ENCODE measurements around the gene PPP1R37. TPM values are rescaled to one million over a fixed set of nuclear protein-coding genes. Genes with fewer than 3 reads are reported as not detected.

The PPP1R37 gene
- total RNA-seq, 2 donors from 2014 or later, result 18.1 to 36.3 TPM

- Mint-ChIP-seq H3K27me3 (no peaks in the 10 kb centered on the region), H3K4me3 (no peak overlapping the region), H3K36me3 (no peaks in the 10 kb centered on the region), H3K9me3 (no peaks in the 10 kb centered on the region), H3K27ac (peak overlapping the region; percentile 30 to 84), H3K4me1 (ENCODE audit: low read depth in 2 of 2) (peaks cover 47% of the 10 kb centered on the region in 2 donors)
- DNase-seq (ENCODE audit: low spot score) (no peak), ATAC-seq (no peak)
These were observed 28.9 kb downstream of the PPP1R37 start for GRCh38 chr19:45121827-45122345.

DNA sequence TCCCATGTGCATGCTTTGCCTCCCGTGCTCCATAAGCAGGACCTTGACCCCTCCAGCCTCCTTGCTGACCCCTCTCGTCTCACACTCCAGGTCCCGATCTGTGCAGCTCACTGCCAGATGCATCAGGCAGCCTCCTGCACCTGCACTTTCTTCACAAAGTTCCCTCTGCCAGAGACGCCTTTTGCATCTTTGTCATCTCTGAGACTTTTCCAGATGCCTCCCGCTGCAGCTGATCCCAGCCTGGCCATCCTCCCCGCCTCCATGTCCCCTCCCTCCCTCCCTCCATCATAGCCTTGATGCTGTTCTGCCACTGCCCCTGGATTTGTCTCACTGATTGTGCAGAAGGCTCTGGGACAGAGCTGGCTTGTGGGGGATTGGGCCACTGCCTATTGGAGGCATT, 29.9 kb downstream of the PPP1R37 start:
- peaks cover 41 to 43% of the 10 kb centered on the region in 2 donors for H3K4me1 Mint-ChIP-seq (ENCODE audit: low read depth in 2 of 2)
- no peak overlapping the region for H3K27ac Mint-ChIP-seq
- no peaks in the 10 kb centered on the region for H3K9me3 Mint-ChIP-seq
- DNase-seq (ENCODE audit: low spot score) (no peak), ATAC-seq (no peak)
- no peak overlapping the region for H3K4me3 Mint-ChIP-seq
- no peaks in the 10 kb centered on the region for H3K36me3 Mint-ChIP-seq
- no peaks in the 10 kb centered on the region for H3K27me3 Mint-ChIP-seq

DNA sequence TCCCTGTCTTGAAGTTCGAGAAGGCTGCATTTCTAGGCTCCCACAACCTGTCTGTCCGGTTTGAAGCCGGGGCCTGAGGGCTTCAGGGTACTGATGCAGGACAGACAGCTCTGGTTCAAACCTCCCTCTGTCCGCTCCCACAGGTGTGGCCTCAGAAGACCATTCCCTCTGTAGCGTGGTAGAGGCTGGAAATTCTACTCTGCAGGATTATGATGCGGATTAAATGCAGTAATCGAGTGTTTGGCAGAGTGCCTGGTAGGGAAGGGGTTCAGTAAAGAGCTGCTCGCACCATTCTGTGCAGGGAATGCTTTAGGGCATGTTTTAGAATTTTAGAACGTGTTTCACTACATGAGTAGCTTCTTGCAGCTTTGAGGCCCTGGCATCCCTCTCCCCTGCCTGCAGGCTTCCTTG, 30.5 kb downstream of the PPP1R37 start:
- H3K27ac Mint-ChIP-seq, result no peak overlapping the region
- no peak for DNase-seq (ENCODE audit: low spot score)
- H3K36me3 Mint-ChIP-seq, result no peaks in the 10 kb centered on the region
- H3K9me3 Mint-ChIP-seq, result no peaks in the 10 kb centered on the region
- ATAC-seq, result no peak
- no peaks in the 10 kb centered on the region for H3K27me3 Mint-ChIP-seq
- H3K4me3 Mint-ChIP-seq, result no peak overlapping the region
- H3K4me1 Mint-ChIP-seq (ENCODE audit: low read depth in 2 of 2), result peaks cover 35 to 37% of the 10 kb centered on the region in 2 donors

- Mint-ChIP-seq H3K36me3 (no peaks in the 10 kb centered on the region), H3K27me3 (no peaks in the 10 kb centered on the region), H3K9me3 (no peaks in the 10 kb centered on the region), H3K4me3 (no peak overlapping the region), H3K27ac (peak overlapping the region in 1 of 2 donors; percentile 18), H3K4me1 (ENCODE audit: low read depth in 2 of 2) (peaks cover 29 to 31% of the 10 kb centered on the region in 2 donors)
- no peak for ATAC-seq
- no peak for DNase-seq (ENCODE audit: low spot score)
These were observed 31.0 kb downstream of the PPP1R37 start for GRCh38 chr19:45124021-45124420.

DNA sequence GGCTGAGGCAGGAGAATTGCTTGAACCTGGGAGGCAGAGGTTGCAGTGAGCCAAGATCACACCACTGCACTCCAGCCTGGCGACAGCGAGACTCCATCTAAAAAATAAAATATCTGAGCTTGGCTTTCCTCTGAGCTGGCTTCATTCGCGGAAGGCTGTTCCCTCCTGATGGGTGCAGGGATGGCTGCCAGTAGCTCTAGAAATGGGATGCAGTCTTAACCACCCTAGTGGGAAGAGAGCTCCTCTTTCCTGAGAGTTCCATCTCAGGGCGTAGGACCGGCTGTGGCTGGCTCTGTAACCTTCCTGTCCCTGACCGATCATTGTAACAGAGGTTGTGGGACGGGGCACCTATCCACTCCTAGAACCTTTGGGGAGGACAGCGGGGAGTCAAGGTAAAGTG, 32.4 kb downstream of the PPP1R37 start:
- DNase-seq (ENCODE audit: low spot score) (no peak), ATAC-seq (no peak)
- no peaks in the 10 kb centered on the region for H3K27me3 Mint-ChIP-seq
- no peaks in the 10 kb centered on the region for H3K9me3 Mint-ChIP-seq
- no peak overlapping the region for H3K27ac Mint-ChIP-seq
- no peaks in the 10 kb centered on the region for H3K36me3 Mint-ChIP-seq
- H3K4me1 Mint-ChIP-seq (ENCODE audit: low read depth in 2 of 2), result peaks cover 29 to 31% of the 10 kb centered on the region in 2 donors
- H3K4me3 Mint-ChIP-seq, result no peak overlapping the region

DNA sequence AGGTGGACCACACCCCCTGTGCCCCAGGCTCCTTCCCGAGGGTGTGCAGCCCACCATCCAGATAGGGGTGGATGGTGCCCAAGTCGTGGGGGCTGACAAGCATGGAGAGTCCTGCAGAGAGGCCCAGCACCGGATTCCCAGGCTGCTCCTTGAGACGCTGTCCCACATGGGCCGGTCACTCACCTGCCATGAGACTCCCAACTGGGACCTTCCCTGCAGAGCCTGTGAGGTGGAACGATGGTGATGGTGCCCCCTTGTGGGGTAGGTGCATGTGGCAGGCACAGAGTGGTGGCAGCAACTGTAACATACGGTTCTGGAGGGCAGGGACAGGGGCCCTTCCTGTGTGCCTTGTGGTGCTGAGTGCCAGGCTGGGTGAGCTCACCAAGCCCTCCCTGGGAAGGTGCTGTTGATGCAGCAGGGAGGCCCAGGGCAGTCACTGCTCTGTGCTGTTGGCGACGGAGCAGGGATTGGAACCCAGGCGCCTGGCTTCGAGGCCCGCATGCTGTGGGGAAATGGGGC, 33.1 kb downstream of the PPP1R37 start:
- Mint-ChIP-seq H3K4me1 (ENCODE audit: low read depth in 2 of 2) (peaks cover 26 to 28% of the 10 kb centered on the region in 2 donors), H3K27me3 (no peaks in the 10 kb centered on the region), H3K4me3 (no peak overlapping the region), H3K36me3 (no peaks in the 10 kb centered on the region), H3K27ac (no peak overlapping the region), H3K9me3 (no peaks in the 10 kb centered on the region)
- DNase-seq (ENCODE audit: low spot score) (peak; percentile 69), ATAC-seq (peak; percentile 79)

DNA sequence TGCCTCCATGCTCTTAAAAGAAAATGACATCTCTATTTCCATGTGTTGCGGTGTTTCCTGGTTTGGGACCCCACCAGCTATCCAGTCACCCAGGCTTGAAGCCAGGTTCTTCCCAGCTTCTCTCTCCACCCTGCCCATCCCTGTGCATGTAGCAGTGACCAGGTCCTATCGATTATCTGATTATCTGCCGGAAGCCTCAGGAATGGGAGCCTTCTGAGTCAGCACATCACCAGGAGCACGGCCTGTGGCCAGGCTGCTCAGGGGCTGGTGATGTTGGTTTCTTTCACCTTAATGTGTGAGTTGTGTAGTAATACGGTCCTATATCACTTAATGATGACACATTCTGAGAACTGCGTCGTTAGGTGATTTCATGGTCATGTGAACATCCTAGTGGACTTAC, 33.7 kb downstream of the PPP1R37 start:
- H3K4me1 Mint-ChIP-seq (ENCODE audit: low read depth in 2 of 2), result peaks cover 19 to 23% of the 10 kb centered on the region in 2 donors
- no peaks in the 10 kb centered on the region for H3K36me3 Mint-ChIP-seq
- H3K27me3 Mint-ChIP-seq, result no peaks in the 10 kb centered on the region
- H3K9me3 Mint-ChIP-seq, result no peaks in the 10 kb centered on the region
- H3K27ac Mint-ChIP-seq, result no peak overlapping the region
- ATAC-seq (no peak), DNase-seq (ENCODE audit: low spot score) (no peak)
- no peak overlapping the region for H3K4me3 Mint-ChIP-seq

DNA sequence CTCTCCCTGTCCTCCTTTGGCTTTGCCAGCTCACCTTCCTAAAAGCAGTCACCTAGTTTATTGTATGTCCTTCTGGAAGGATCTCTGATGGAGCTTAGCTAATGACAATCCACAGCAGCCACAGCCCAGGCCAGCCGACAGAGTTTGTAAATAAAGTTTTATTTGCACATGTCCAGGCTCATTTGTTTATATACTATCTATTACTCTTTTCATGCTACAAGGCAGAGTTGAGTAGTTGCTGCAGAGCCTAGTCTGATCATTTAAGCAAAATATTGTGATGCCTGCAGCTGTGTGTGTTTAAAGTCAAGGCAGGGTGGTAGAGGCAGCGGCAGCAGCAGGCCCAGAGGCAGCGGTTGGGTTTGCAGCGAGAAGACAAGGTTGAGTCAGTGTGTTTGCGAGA, 35.2 kb downstream of the PPP1R37 start:
- no peak overlapping the region for H3K27ac Mint-ChIP-seq
- H3K9me3 Mint-ChIP-seq, result no peaks in the 10 kb centered on the region
- DNase-seq (ENCODE audit: low spot score) (no peak), ATAC-seq (no peak)
- H3K27me3 Mint-ChIP-seq, result no peaks in the 10 kb centered on the region
- H3K4me1 Mint-ChIP-seq (ENCODE audit: low read depth in 2 of 2), result peaks cover 12 to 13% of the 10 kb centered on the region in 2 donors
- no peaks in the 10 kb centered on the region for H3K36me3 Mint-ChIP-seq
- H3K4me3 Mint-ChIP-seq, result no peak overlapping the region

GRCh38 chr19:45128806-45129205, 35.8 kb downstream of the PPP1R37 start:
- no peak for DNase-seq (ENCODE audit: low spot score)
- H3K9me3 Mint-ChIP-seq, result no peaks in the 10 kb centered on the region
- no peak overlapping the region for H3K4me3 Mint-ChIP-seq
- H3K27me3 Mint-ChIP-seq, result no peaks in the 10 kb centered on the region
- no peak for ATAC-seq
- no peak overlapping the region for H3K27ac Mint-ChIP-seq
- H3K36me3 Mint-ChIP-seq, result no peaks in the 10 kb centered on the region
- peaks cover 13 to 15% of the 10 kb centered on the region in 2 donors for H3K4me1 Mint-ChIP-seq (ENCODE audit: low read depth in 2 of 2)

- Mint-ChIP-seq H3K27me3 (no peaks in the 10 kb centered on the region), H3K36me3 (no peaks in the 10 kb centered on the region), H3K4me1 (ENCODE audit: low read depth in 2 of 2) (peaks cover 16 to 21% of the 10 kb centered on the region in 2 donors), H3K27ac (no peak overlapping the region), H3K4me3 (no peak overlapping the region), H3K9me3 (no peaks in the 10 kb centered on the region)
- ATAC-seq (no peak), DNase-seq (ENCODE audit: low spot score) (no peak)
These were observed 37.3 kb downstream of the PPP1R37 start for GRCh38 chr19:45130236-45130635.

DNA sequence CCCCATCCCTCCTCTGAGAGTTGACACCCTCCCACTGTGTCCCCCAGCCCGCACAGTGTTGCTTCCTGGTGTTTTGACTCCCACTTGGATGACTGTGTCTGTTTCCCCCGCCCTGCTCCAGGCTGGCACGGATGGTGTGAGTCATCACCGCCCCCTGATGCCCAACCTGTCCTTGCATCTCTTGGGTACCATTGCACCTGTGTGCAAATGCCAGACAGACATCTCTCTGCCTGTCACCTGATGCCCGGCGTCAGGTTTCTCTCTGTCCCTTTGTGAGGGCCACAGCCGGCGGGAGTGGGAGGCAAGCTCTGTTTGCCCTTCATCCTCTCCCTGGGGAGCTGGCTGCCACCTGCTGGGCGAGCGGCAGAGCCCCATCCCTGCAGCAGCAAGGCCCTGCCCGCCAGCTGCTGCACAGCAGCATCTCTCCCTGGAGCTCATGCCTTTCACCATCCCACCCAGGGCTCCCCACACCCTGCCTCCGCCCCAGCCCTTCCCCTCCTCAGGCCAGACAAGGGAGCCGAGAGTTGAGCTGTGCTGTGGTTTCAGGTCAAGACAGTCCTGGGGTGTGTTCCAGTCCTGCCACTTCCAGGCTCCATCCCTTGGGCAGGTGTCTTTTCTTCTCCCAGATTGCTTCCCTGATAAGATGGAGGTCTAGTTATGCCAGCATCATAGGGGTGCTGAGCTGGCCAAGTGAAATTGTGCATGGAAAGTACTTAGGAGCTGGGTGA, 38.1 kb downstream of the PPP1R37 start:
- H3K4me1 Mint-ChIP-seq (ENCODE audit: low read depth in 2 of 2), result peaks cover 10 to 18% of the 10 kb centered on the region in 2 donors
- H3K27me3 Mint-ChIP-seq, result no peaks in the 10 kb centered on the region
- H3K9me3 Mint-ChIP-seq, result no peaks in the 10 kb centered on the region
- no peak overlapping the region for H3K27ac Mint-ChIP-seq
- no peak for ATAC-seq
- H3K36me3 Mint-ChIP-seq, result no peaks in the 10 kb centered on the region
- no peak overlapping the region for H3K4me3 Mint-ChIP-seq
- no peak for DNase-seq (ENCODE audit: low spot score)

GRCh38 chr19:45133661-45134060, 40.7 kb downstream of the PPP1R37 start:
- no peaks in the 10 kb centered on the region for H3K9me3 Mint-ChIP-seq
- no peaks in the 10 kb centered on the region for H3K27me3 Mint-ChIP-seq
- DNase-seq (ENCODE audit: low spot score) (no peak), ATAC-seq (no peak)
- peaks cover 10 to 22% of the 10 kb centered on the region in 2 donors for H3K4me1 Mint-ChIP-seq (ENCODE audit: low read depth in 2 of 2)
- H3K27ac Mint-ChIP-seq, result peak overlapping the region in 1 of 2 donors; percentile 71
- H3K4me3 Mint-ChIP-seq, result no peak overlapping the region
- H3K36me3 Mint-ChIP-seq, result no peaks in the 10 kb centered on the region

DNA sequence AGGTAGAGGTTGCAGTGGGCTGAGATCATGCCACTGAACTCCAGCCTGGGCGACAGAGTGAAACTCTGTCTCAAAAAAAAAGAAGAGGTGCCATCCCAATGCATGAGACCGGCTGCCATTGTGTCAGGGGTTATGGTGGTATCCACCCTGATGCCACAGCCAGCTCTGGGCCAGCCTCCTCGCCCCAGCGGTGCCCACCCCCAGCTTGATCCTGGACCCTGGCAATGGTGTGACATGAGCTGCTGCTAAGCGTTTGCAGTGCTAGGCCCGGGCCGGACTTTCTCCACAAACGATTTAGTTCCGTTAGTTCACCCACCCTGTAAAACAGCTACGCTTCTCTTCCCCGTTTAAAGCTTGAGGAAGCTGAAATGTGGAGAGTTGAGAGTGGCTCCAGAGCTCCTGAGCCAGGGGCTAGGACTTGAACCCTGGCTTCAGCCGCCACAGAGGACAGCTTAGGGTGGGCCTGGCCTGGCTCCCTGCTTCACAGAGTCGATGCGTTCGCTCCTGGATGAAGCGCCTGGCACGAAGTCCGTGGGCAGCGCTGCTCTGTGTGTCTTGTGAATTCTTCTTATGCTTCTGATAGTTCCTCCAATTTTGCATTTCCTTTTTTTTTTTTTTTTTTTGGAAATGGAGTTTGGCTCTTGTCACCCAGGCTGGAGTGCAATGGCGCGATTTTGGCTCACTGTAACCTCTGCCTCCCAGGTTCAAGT, 42.4 kb downstream of the PPP1R37 start:
- no peaks in the 10 kb centered on the region for H3K36me3 Mint-ChIP-seq
- H3K9me3 Mint-ChIP-seq, result no peaks in the 10 kb centered on the region
- no peak overlapping the region for H3K27ac Mint-ChIP-seq
- DNase-seq (ENCODE audit: low spot score) (no peak), ATAC-seq (no peak)
- no peaks in the 10 kb centered on the region for H3K27me3 Mint-ChIP-seq
- H3K4me3 Mint-ChIP-seq, result no peak overlapping the region
- H3K4me1 Mint-ChIP-seq (ENCODE audit: low read depth in 2 of 2), result peaks cover 10 to 22% of the 10 kb centered on the region in 2 donors
